ENCODE measurements around the gene PTPRQ. TPM values are rescaled to one million over a fixed set of nuclear protein-coding genes. Genes with fewer than 3 reads are reported as not detected.

The PTPRQ gene
- total and polyA plus RNA-seq, 2 of the 8 experiments (the other 6 are each of a cell fraction or from before 2014, with no cell fraction given), result not detected

DNA sequence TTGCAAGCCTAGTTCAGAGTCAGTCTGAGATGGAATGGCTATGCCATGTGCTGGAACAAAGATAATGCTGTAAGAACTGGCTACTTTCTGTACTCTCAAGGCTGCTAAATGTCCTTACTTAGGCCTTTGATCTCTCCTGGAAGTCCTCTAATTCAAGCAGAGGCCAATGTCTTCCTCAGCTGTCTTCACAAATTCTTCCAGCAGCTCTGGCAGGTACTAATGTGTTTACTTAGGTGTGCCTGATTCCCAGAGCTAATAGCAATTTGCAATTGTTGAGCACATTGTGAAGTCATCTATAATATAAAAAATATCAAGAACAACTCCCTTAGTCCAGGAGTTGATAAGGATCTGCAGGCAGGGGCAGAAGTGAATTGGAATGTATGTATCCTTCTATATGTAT, 268.8 kb downstream of the PTPRQ start (continued):
- TF ChIP-seq, protein P1, sequence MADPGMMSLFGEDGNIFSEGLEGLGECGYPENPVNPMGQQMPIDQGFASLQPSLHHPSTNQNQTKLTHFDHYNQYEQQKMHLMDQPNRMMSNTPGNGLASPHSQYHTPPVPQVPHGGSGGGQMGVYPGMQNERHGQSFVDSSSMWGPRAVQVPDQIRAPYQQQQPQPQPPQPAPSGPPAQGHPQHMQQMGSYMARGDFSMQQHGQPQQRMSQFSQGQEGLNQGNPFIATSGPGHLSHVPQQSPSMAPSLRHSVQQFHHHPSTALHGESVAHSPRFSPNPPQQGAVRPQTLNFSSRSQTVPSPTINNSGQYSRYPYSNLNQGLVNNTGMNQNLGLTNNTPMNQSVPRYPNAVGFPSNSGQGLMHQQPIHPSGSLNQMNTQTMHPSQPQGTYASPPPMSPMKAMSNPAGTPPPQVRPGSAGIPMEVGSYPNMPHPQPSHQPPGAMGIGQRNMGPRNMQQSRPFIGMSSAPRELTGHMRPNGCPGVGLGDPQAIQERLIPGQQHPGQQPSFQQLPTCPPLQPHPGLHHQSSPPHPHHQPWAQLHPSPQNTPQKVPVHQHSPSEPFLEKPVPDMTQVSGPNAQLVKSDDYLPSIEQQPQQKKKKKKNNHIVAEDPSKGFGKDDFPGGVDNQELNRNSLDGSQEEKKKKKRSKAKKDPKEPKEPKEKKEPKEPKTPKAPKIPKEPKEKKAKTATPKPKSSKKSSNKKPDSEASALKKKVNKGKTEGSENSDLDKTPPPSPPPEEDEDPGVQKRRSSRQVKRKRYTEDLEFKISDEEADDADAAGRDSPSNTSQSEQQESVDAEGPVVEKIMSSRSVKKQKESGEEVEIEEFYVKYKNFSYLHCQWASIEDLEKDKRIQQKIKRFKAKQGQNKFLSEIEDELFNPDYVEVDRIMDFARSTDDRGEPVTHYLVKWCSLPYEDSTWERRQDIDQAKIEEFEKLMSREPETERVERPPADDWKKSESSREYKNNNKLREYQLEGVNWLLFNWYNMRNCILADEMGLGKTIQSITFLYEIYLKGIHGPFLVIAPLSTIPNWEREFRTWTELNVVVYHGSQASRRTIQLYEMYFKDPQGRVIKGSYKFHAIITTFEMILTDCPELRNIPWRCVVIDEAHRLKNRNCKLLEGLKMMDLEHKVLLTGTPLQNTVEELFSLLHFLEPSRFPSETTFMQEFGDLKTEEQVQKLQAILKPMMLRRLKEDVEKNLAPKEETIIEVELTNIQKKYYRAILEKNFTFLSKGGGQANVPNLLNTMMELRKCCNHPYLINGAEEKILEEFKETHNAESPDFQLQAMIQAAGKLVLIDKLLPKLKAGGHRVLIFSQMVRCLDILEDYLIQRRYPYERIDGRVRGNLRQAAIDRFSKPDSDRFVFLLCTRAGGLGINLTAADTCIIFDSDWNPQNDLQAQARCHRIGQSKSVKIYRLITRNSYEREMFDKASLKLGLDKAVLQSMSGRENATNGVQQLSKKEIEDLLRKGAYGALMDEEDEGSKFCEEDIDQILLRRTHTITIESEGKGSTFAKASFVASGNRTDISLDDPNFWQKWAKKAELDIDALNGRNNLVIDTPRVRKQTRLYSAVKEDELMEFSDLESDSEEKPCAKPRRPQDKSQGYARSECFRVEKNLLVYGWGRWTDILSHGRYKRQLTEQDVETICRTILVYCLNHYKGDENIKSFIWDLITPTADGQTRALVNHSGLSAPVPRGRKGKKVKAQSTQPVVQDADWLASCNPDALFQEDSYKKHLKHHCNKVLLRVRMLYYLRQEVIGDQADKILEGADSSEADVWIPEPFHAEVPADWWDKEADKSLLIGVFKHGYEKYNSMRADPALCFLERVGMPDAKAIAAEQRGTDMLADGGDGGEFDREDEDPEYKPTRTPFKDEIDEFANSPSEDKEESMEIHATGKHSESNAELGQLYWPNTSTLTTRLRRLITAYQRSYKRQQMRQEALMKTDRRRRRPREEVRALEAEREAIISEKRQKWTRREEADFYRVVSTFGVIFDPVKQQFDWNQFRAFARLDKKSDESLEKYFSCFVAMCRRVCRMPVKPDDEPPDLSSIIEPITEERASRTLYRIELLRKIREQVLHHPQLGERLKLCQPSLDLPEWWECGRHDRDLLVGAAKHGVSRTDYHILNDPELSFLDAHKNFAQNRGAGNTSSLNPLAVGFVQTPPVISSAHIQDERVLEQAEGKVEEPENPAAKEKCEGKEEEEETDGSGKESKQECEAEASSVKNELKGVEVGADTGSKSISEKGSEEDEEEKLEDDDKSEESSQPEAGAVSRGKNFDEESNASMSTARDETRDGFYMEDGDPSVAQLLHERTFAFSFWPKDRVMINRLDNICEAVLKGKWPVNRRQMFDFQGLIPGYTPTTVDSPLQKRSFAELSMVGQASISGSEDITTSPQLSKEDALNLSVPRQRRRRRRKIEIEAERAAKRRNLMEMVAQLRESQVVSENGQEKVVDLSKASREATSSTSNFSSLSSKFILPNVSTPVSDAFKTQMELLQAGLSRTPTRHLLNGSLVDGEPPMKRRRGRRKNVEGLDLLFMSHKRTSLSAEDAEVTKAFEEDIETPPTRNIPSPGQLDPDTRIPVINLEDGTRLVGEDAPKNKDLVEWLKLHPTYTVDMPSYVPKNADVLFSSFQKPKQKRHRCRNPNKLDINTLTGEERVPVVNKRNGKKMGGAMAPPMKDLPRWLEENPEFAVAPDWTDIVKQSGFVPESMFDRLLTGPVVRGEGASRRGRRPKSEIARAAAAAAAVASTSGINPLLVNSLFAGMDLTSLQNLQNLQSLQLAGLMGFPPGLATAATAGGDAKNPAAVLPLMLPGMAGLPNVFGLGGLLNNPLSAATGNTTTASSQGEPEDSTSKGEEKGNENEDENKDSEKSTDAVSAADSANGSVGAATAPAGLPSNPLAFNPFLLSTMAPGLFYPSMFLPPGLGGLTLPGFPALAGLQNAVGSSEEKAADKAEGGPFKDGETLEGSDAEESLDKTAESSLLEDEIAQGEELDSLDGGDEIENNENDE (IDR thresholded peaks at IDR 0.05; ENCODE audit: insufficient replicate concordance, low read length), result no peak
- TF ChIP-seq, protein P2, sequence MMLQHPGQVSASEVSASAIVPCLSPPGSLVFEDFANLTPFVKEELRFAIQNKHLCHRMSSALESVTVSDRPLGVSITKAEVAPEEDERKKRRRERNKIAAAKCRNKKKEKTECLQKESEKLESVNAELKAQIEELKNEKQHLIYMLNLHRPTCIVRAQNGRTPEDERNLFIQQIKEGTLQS (IDR thresholded peaks at IDR 0.05; ENCODE audit: insufficient read depth, low read depth, low read length), result no peak
- TF ChIP-seq SP2 (IDR thresholded peaks at IDR 0.05; ENCODE audit: low read length) (no peak), POLR2A (IDR thresholded peaks at IDR 0.05; ENCODE audit: control extremely low read depth in 1 of 2, low read depth in 2 of 2, low read length in 2 of 2) (no peak), HDAC2 (IDR thresholded peaks at IDR 0.05; ENCODE audit: borderline replicate concordance in 1 of 2, low read depth in 2 of 2, low read length in 2 of 2) (no peak), GTF2F1 (IDR thresholded peaks at IDR 0.05; ENCODE audit: borderline replicate concordance, low read depth, low read length) (no peak), CREB1 (IDR thresholded peaks at IDR 0.05) (no peak), YY1 (IDR thresholded peaks at IDR 0.05; ENCODE audit: low read depth, low read length) (no peak), RBBP5 (IDR thresholded peaks at IDR 0.05; ENCODE audit: borderline replicate concordance, low read depth, low read length) (no peak), RNF2 (IDR thresholded peaks at IDR 0.05; ENCODE audit: borderline replicate concordance, low read depth, low read length, missing control alignments, poor library complexity, severe bottlenecking) (no peak), TAF1 (IDR thresholded peaks at IDR 0.05; ENCODE audit: low read depth, low read length) (no peak)

Data from H1 (cell line).